Trophoblast cell (in vitro differentiated cells and primary cell): ENCODE measurements around the gene SCMH1.

Experiments used
- DNase-seq, 2 donors: peaks; one replicate each; pipeline ENCODE4 v3.0.0-alpha.2; 2016
- H2AFZ ChIP-seq: 2 replicates; pipeline ENCODE4 v1.6.1; 2013; ENCODE audit warnings: low read length, moderate library complexity, mild to moderate bottlenecking; ENCODE audit not compliant: insufficient read depth, poor library complexity
- H2AK5ac ChIP-seq: 2 replicates; pipeline ENCODE4 v1.6.1; 2013; ENCODE audit warnings: mild to moderate bottlenecking, low read length
- H2BK120ac ChIP-seq: 2 replicates; pipeline ENCODE4 v1.6.1; 2013; ENCODE audit warnings: low read length, mild to moderate bottlenecking, moderate library complexity; ENCODE audit not compliant: insufficient read depth, poor library complexity
- H2BK12ac ChIP-seq: 2 replicates; pipeline ENCODE4 v1.6.1; 2013; ENCODE audit warnings: mild to moderate bottlenecking, low read length, moderate library complexity
- H2BK5ac ChIP-seq: 2 replicates; pipeline ENCODE4 v1.6.1; 2013; ENCODE audit warnings: low read length, low read depth, moderate library complexity, mild to moderate bottlenecking; ENCODE audit not compliant: poor library complexity
- H3K14ac ChIP-seq: 2 replicates; pipeline ENCODE4 v1.6.1; 2013; ENCODE audit warnings: mild to moderate bottlenecking, low read length
- H3K18ac ChIP-seq: 2 replicates; pipeline ENCODE4 v1.6.1; 2013; ENCODE audit warnings: mild to moderate bottlenecking, low read length
- H3K23ac ChIP-seq: 2 replicates; pipeline ENCODE4 v1.6.1; 2013; ENCODE audit warnings: low read length
- H3K27ac ChIP-seq: 2 replicates; pipeline ENCODE4 v1.5.1; 2013; ENCODE audit warnings: low read depth, mild to moderate bottlenecking, inconsistent platforms, low read length, moderate library complexity
- H3K27me3 ChIP-seq: 2 replicates; pipeline ENCODE4 v1.6.1; 2013; ENCODE audit warnings: inconsistent platforms, mild to moderate bottlenecking, low read length, moderate library complexity; ENCODE audit not compliant: insufficient read depth
- H3K36me3 ChIP-seq, 2 experiments: 1 replicate in 1 of 2; 2 replicates in 1 of 2; pipeline ENCODE4 v1.6.1; 2013; ENCODE audit warnings: low read length in 2 of 2, mild to moderate bottlenecking in 2 of 2, moderate library complexity in 1 of 2; ENCODE audit not compliant: insufficient read depth in 2 of 2, control insufficient read depth in 1 of 2
- H3K4ac ChIP-seq: 2 replicates; pipeline ENCODE4 v1.6.1; 2013; ENCODE audit warnings: low read depth, mild to moderate bottlenecking, low read length, moderate library complexity
- H3K4me1 ChIP-seq, 2 experiments: 1 replicate in 1 of 2; 2 replicates in 1 of 2; pipeline ENCODE4 v1.6.1; 2013; ENCODE audit warnings: low read length in 2 of 2, mild to moderate bottlenecking in 2 of 2, moderate library complexity in 1 of 2; ENCODE audit not compliant: insufficient read depth in 2 of 2, control insufficient read depth in 1 of 2
- H3K4me2 ChIP-seq: 2 replicates; pipeline ENCODE4 v1.6.1; 2013; ENCODE audit warnings: inconsistent platforms, mild to moderate bottlenecking, low read length, moderate library complexity
- H3K4me3 ChIP-seq: 2 replicates; pipeline ENCODE4 v1.5.1; 2013; ENCODE audit warnings: mild to moderate bottlenecking, low read depth, low read length, inconsistent platforms
- H3K79me1 ChIP-seq: one replicate; pipeline ENCODE4 v1.6.1; 2013; ENCODE audit warnings: low read length
- H3K79me2 ChIP-seq: 2 replicates; pipeline ENCODE4 v1.6.1; 2013; ENCODE audit warnings: low read length, mild to moderate bottlenecking; ENCODE audit not compliant: control insufficient read depth, insufficient read depth, poor library complexity
- H3K9ac ChIP-seq: 2 replicates; pipeline ENCODE4 v1.6.1; 2013; ENCODE audit warnings: mild to moderate bottlenecking, low read length
- H3K9me3 ChIP-seq: 2 replicates; pipeline ENCODE4 v1.6.1; 2013; ENCODE audit warnings: low read depth, mild to moderate bottlenecking, control low read depth, inconsistent platforms, low read length; ENCODE audit not compliant: insufficient read depth
- H4K12ac ChIP-seq: 2 replicates; pipeline ENCODE4 v1.6.1; 2013; ENCODE audit warnings: low read depth, mild to moderate bottlenecking, low read length, moderate library complexity
- H4K8ac ChIP-seq: 2 replicates; pipeline ENCODE4 v1.6.1; 2013; ENCODE audit warnings: low read depth, mild to moderate bottlenecking, low read length, moderate library complexity
- H4K91ac ChIP-seq: one replicate; pipeline ENCODE4 v1.6.1; 2013; ENCODE audit warnings: low read depth, mild to moderate bottlenecking, low read length, moderate library complexity
- WGBS: extraction: QIAGEN DNeasy Blood & Tissue Kit; methylation state at CpG from one replicate; pipeline ENCODE4 v1.1.7; 2013; ENCODE audit warnings: missing lambda C conversion rate; ENCODE audit not compliant: insufficient read length, insufficient coverage; ENCODE audit errors: extremely low coverage; 5-methylcytosine and 5-hydroxymethylcytosine counted together

The SCMH1 gene

DNA sequence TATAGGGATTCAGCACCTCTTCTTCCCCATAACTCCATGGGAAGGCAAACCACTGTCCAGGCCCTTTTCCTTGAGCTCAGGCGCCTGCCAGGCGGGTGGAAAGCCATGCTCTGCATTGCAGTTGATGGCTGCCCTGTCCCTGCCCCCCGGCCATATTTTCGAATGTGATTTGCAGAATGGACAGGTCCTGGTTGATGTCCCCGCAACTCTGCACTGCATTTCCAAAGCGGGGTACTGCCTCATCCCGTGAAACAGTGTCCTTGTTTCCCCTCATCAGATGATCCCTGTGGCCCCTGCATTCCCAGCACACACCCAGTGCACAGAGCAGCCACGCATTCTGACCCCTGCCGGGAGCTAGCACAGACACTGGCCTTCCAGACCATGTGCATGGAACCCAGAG lies 33.7 kb upstream of the SCMH1 start:
- no CpG with 5 or more reads among the region's 9 CpGs for WGBS
- Histone ChIP-seq H4K91ac (no peak overlapping the region), H2BK12ac (no peak overlapping the region), H3K4me1 (no peaks in the 10 kb centered on the region), H3K4me2 (no peak overlapping the region), H3K23ac (no peak overlapping the region), H3K36me3 (no peaks in the 10 kb centered on the region), H2BK120ac (no peak overlapping the region), H2AK5ac (no peak overlapping the region), H2BK5ac (no peak overlapping the region), H3K9me3 (no peaks in the 10 kb centered on the region), H3K9ac (no peak overlapping the region), H2AFZ (no peak overlapping the region), H4K12ac (no peak overlapping the region), H3K27ac (no peak overlapping the region), H3K27me3 (no peaks in the 10 kb centered on the region), H4K8ac (no peak overlapping the region), H3K79me1 (no peaks in the 10 kb centered on the region), H3K79me2 (no peaks in the 10 kb centered on the region), H3K4me3 (no peak overlapping the region), H3K4ac (no peak overlapping the region), H3K14ac (no peak overlapping the region), H3K18ac (no peak overlapping the region)
- no peak for DNase-seq

DNA sequence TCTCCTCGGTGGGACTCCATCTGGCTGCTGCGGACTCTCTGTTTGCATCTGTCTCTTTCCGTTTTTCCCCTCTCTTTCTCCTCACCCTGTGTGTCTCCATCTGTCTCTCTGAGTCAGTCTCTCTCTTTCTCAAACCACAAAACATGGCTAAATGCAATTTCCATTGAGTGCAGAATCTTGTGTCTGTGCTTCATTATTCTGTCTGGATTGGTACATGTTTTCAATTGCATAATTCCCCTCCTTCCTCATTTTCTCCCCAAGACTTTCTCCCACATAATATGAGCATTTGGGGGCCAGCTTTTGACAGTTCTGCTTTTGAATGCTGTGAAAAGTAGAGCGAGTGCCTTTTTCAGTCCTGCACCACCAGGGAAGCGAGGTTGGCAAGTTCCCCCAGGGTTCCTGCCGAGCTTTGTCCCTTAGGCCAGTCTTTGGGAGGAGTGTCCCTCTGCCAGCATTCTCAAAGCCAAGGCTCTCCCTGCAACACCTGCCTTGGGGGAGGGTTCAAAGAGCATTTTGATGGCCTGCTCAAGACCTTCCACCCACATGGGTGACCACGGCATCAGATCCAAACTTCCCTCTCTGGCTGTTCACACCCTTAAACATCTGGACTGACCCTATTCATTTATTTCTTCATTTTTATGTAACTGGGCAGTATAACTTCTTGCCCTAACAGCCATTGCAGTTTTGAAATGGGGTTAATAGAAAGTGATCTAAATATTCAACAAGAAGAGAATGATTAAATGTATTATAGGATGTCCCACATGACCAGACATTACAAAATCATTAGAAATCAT lies 32.8 kb upstream of the SCMH1 start:
- DNase-seq = peak in 1 of 2 donors; percentile 10
- H3K4ac ChIP-seq = no peak overlapping the region
- H3K79me1 ChIP-seq = no peaks in the 10 kb centered on the region
- no peaks in the 10 kb centered on the region for H3K27me3 ChIP-seq
- H2AK5ac ChIP-seq = no peak overlapping the region
- H2BK12ac ChIP-seq = no peak overlapping the region
- no peak overlapping the region for H3K4me2 ChIP-seq
- no peaks in the 10 kb centered on the region for H3K36me3 ChIP-seq
- H3K23ac ChIP-seq = no peak overlapping the region
- H2BK5ac ChIP-seq = no peak overlapping the region
- no peak overlapping the region for H2BK120ac ChIP-seq
- no peak overlapping the region for H2AFZ ChIP-seq
- H3K9me3 ChIP-seq = no peaks in the 10 kb centered on the region
- H4K91ac ChIP-seq = no peak overlapping the region
- H3K4me1 ChIP-seq = no peaks in the 10 kb centered on the region
- H4K8ac ChIP-seq = no peak overlapping the region
- no peaks in the 10 kb centered on the region for H3K79me2 ChIP-seq
- no peak overlapping the region for H3K27ac ChIP-seq
- H4K12ac ChIP-seq = no peak overlapping the region
- no CpG with 5 or more reads among the region's 7 CpGs for WGBS
- H3K4me3 ChIP-seq = no peak overlapping the region
- no peak overlapping the region for H3K9ac ChIP-seq
- H3K14ac ChIP-seq = no peak overlapping the region
- no peak overlapping the region for H3K18ac ChIP-seq

DNA sequence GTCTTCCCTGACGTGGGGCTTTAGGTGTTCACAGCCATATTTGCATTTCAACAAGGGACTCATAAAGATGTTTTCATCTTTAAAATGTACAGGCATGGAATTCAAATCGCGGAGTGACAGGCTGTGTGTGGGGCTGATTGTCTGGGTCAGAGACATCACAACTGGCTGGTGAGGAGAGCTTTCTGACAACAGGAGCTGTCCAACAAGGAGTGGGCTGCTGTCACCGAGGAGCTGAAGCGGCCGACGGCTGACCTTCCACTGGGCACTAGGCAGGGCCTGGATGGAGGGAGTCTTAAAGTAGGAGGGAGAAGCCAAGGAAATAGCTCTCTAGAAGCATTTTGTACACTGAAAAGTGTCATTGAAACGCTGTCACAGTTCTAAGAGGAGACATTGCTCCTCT lies 30.5 kb upstream of the SCMH1 start:
- no peak overlapping the region for H3K23ac ChIP-seq
- H4K91ac ChIP-seq = no peak overlapping the region
- no peaks in the 10 kb centered on the region for H3K79me1 ChIP-seq
- no CpG with 5 or more reads among the region's 8 CpGs for WGBS
- H2AK5ac ChIP-seq = no peak overlapping the region
- no peak overlapping the region for H2BK120ac ChIP-seq
- H2AFZ ChIP-seq = no peak overlapping the region
- H3K4me3 ChIP-seq = no peak overlapping the region
- H3K9ac ChIP-seq = no peak overlapping the region
- H3K4me1 ChIP-seq = no peaks in the 10 kb centered on the region
- H3K36me3 ChIP-seq = no peaks in the 10 kb centered on the region
- H2BK5ac ChIP-seq = no peak overlapping the region
- no peaks in the 10 kb centered on the region for H3K27me3 ChIP-seq
- H3K4ac ChIP-seq = no peak overlapping the region
- no peak overlapping the region for H4K8ac ChIP-seq
- no peaks in the 10 kb centered on the region for H3K9me3 ChIP-seq
- no peak overlapping the region for H4K12ac ChIP-seq
- H3K79me2 ChIP-seq = no peaks in the 10 kb centered on the region
- no peak overlapping the region for H3K27ac ChIP-seq
- no peak overlapping the region for H3K4me2 ChIP-seq
- no peak for DNase-seq
- no peak overlapping the region for H3K18ac ChIP-seq
- H2BK12ac ChIP-seq = no peak overlapping the region
- no peak overlapping the region for H3K14ac ChIP-seq

DNA sequence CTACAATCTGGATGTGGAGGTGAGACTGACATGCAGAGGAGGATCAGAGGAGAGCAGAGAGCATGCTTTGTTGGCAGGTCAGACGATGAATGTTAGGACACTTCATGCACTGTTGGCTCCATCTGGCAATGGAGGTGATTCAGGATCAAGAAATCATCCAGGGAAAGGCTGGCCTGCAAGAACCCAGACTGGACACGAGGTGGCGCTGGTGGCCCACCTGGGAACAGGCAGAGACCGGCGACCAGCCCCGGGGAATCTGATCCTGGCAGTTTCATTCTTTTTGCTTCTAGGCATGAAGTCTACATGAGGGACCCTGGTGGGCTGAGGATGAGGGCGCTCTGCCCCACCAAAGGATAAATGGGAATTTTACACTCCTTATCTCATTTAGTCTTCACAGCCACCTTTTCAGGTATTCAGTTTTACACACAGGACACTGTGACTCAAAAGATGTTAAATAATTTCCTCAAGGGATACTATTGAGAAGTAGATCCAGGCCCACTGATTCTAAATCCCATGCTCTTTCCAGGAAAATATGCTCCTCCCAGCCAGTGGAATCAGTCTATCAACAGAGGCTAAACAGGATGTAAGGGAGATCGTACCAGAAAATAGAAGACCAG lies 26.2 kb upstream of the SCMH1 start:
- WGBS = no CpG with 5 or more reads among the region's 8 CpGs
- Histone ChIP-seq H4K91ac (no peak overlapping the region), H2BK5ac (no peak overlapping the region), H3K79me2 (no peaks in the 10 kb centered on the region), H3K27me3 (no peaks in the 10 kb centered on the region), H3K14ac (no peak overlapping the region), H3K4me2 (no peak overlapping the region), H3K4ac (no peak overlapping the region), H2AK5ac (no peak overlapping the region), H3K9ac (no peak overlapping the region), H2BK12ac (no peak overlapping the region), H2AFZ (no peak overlapping the region), H4K8ac (no peak overlapping the region), H3K9me3 (no peaks in the 10 kb centered on the region), H3K4me1 (peaks cover 0 to 3% of the 10 kb centered on the region in 2 experiments), H3K23ac (no peak overlapping the region), H3K18ac (no peak overlapping the region), H3K79me1 (no peaks in the 10 kb centered on the region), H3K36me3 (no peaks in the 10 kb centered on the region), H3K27ac (no peak overlapping the region), H2BK120ac (no peak overlapping the region), H3K4me3 (no peak overlapping the region), H4K12ac (no peak overlapping the region)
- DNase-seq = peak; percentile 50 to 85
